WERI-Rb-1 (cell line): ENCODE data around the gene STPG1.

Experiments
- DNase-seq: peaks from one replicate; pipeline ENCODE4 v3.0.0-alpha.2; 2020
- H3K27ac ChIP-seq: fragments of 250-450 bp; sonication (Bioruptor Pico); 2 replicates; pipeline ENCODE4 v1.5.1; 2020; ENCODE audit warnings: mild to moderate bottlenecking, moderate library complexity
- H3K27me3 ChIP-seq: fragments of 250-450 bp; sonication (Bioruptor Pico); 2 replicates; pipeline ENCODE4 v1.5.1; 2021; ENCODE audit warnings: mild to moderate bottlenecking, low read depth, moderate library complexity; ENCODE audit not compliant: insufficient read depth, severe bottlenecking
- H3K36me3 ChIP-seq: fragments of 250-450 bp; sonication (Bioruptor Pico); 2 replicates; pipeline ENCODE4 v1.5.1; 2020; ENCODE audit warnings: mild to moderate bottlenecking, moderate library complexity
- H3K4me3 ChIP-seq: 2 replicates; pipeline ENCODE4 v1.5.1; 2011; ENCODE audit warnings: low read depth, mild to moderate bottlenecking, control low read depth, low read length
- H3K9me3 ChIP-seq: fragments of 250-450 bp; sonication (Bioruptor Pico); 2 replicates; pipeline ENCODE4 v1.5.1; 2021; ENCODE audit warnings: mild to moderate bottlenecking, moderate library complexity; ENCODE audit not compliant: severe bottlenecking
- CTCF ChIP-seq: IDR thresholded peaks from 2 replicates; pipeline ENCODE4 v1.5.1; 2011; ENCODE audit warnings: low read depth, mild to moderate bottlenecking, control low read depth, inconsistent platforms, low read length

STPG1 gene

DNA sequence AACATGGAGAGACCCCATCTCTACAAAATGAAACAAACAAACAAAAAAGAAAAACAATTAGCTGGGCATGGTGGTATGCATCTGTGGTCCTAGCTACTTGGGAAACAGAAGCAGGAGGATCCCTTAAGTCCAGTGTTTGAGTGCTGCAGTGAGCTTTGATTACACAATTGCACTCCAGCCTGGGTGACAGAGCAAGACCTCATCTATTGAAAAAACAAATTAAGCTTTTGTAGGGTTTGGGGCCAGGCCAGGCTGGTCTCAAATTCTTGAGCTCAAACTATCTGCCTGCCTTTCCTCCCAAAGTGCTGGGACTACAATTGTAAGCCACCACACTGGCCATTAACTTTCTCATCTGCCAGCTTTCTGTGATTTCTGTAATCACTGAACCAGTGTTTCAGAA lies 29.2 kb upstream of the STPG1 start:
- Histone ChIP-seq H3K27ac (no peak overlapping the region), H3K36me3 (peaks cover 3% of the 10 kb centered on the region), H3K4me3 (no peak overlapping the region), H3K9me3 (no peaks in the 10 kb centered on the region), H3K27me3 (no peaks in the 10 kb centered on the region)
- no peak for TF ChIP-seq CTCF
- no peak for DNase-seq

DNA sequence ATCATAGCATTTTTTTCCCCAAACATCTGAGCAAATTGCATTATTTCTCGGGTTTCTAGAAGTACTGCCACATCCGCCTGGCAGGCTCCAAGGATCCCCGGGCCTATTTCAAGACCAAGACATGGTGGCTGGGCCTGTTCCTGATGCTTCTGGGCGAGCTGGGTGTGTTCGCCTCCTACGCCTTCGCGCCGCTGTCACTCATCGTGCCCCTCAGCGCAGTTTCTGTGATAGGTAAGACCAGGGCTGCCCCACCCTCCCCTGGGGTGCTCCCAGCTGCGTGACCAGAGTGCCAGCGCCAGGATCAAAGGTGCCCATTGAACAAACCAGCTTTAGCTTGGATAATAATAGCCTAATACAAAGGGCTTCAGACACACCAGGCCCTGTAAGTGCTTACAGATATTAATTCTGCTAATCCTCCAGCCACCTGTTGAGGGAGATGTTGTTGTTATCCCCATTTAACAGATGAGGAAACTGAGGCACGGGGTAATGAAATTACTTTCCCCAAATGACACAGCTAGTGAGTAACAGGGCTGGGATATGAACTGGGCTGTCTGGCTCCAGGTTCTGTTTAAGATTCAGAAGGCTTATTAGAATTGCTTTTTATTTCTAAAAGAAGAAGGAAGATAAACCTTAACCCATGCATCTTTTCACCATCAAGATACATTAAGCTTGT lies 28.6 kb upstream of the STPG1 start:
- Histone ChIP-seq H3K27ac (peak overlapping the region; percentile 73), H3K9me3 (no peaks in the 10 kb centered on the region), H3K27me3 (no peaks in the 10 kb centered on the region), H3K4me3 (no peak overlapping the region), H3K36me3 (peaks cover 3% of the 10 kb centered on the region)
- DNase-seq, result peak; percentile 27
- no peak for TF ChIP-seq CTCF

GRCh38 chr1:24441480-24441879 lies 27.9 kb upstream of the STPG1 start:
- Histone ChIP-seq H3K27me3 (no peaks in the 10 kb centered on the region), H3K36me3 (no peaks in the 10 kb centered on the region; the same call in 1 of the 2 replicates), H3K4me3 (no peak overlapping the region), H3K27ac (peak overlapping the region; percentile 73), H3K9me3 (no peaks in the 10 kb centered on the region)
- no peak for TF ChIP-seq CTCF
- DNase-seq, result peak; percentile 23

GRCh38 chr1:24440436-24440835 lies 26.9 kb upstream of the STPG1 start:
- no peak for TF ChIP-seq CTCF
- Histone ChIP-seq H3K27me3 (no peaks in the 10 kb centered on the region), H3K36me3 (no peaks in the 10 kb centered on the region; the same call in 1 of the 2 replicates), H3K27ac (peak overlapping the region; percentile 73), H3K9me3 (no peaks in the 10 kb centered on the region), H3K4me3 (no peak overlapping the region)
- peak; percentile 69 for DNase-seq

GRCh38 chr1:24438423-24438901 lies 24.9 kb upstream of the STPG1 start:
- TF ChIP-seq CTCF, result peak; percentile 37; the same call in 1 of the 2 replicates
- Histone ChIP-seq H3K27ac (peak overlapping the region; percentile 66), H3K36me3 (no peaks in the 10 kb centered on the region), H3K9me3 (no peaks in the 10 kb centered on the region), H3K27me3 (no peaks in the 10 kb centered on the region), H3K4me3 (peak overlapping the region; percentile 6; the same call in 1 of the 2 replicates)
- DNase-seq, result peak; percentile 92
